ENCODE data around the gene SEMA7A. TPM values are rescaled to one million over a fixed set of nuclear protein-coding genes. Genes with fewer than 3 reads are reported as not detected.

Gene SEMA7A
- total RNA-seq, 6 experiments from 2014 or later, result 115 to 196 (median 129) TPM

DNA sequence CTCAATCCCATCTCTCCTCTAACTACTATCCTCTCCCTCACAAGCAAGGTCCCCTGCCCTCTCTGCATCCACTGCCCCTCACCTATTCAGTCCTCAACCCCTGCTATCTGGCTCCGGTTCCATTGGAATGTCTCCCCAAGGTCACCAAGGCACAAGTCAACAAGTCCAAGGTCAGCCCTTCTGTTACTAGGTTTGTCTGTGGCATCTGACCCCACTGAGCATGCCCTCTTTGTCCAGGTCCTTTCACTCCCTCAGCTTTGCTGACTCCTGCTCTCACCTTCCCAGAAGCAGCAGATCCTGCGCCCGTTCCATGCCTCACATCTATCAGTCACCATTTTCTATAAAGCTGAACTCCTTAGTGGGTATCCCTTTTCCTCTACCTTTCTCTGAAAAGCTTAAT, 8.3 kb upstream of the SEMA7A start:
- no peak for DNase-seq
- peaks cover 3% of the 10 kb centered on the region for H3K27me3 Mint-ChIP-seq (ENCODE audit: insufficient read depth)
- TF ChIP-seq, protein P1, sequence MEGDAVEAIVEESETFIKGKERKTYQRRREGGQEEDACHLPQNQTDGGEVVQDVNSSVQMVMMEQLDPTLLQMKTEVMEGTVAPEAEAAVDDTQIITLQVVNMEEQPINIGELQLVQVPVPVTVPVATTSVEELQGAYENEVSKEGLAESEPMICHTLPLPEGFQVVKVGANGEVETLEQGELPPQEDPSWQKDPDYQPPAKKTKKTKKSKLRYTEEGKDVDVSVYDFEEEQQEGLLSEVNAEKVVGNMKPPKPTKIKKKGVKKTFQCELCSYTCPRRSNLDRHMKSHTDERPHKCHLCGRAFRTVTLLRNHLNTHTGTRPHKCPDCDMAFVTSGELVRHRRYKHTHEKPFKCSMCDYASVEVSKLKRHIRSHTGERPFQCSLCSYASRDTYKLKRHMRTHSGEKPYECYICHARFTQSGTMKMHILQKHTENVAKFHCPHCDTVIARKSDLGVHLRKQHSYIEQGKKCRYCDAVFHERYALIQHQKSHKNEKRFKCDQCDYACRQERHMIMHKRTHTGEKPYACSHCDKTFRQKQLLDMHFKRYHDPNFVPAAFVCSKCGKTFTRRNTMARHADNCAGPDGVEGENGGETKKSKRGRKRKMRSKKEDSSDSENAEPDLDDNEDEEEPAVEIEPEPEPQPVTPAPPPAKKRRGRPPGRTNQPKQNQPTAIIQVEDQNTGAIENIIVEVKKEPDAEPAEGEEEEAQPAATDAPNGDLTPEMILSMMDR (IDR thresholded peaks at IDR 0.05), result no peak
- no peak overlapping the region for H3K4me3 Mint-ChIP-seq
- peaks cover 28% of the 10 kb centered on the region for H3K4me1 Mint-ChIP-seq (ENCODE audit: low read depth)
- H3K27ac Mint-ChIP-seq, result no peak overlapping the region
- 0 out of 2 replicates have a peak, but pooled peaks cover 5% of the 10 kb centered on the region for H3K36me3 Mint-ChIP-seq (ENCODE audit: low read depth)
- H3K9me3 Mint-ChIP-seq, result no peaks in the 10 kb centered on the region

DNA sequence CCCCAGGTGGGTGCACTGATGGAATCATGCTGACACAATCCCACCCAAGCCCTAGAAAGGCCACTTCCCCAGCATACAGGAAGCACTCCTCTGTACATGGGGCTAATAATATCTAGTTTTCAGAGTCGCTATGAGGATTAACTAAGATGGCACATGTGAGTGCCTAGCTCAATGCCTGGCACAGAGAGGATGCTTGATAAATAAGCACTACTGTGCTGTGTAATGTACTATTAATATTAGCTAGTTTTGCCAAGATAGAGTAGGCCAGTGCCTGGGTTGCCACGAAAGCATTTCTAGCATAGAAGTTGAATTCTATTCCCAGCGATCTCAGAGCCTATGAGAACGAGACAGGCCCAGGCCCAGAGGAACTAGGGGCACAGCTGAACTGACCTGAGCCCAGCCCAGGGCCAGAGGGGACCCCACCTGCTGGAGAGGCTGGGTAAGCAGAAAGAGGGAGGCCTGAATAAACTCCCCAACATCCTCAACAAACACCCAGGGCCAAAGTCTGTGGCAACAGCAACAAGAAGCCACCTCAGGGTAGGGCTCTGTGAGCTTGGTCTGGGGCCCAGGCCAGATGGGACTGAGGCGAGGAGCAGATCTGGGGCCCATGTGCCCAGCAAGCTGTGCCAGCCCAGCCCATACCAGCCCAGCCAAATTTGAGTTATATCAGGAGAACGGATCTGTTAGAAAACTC, 7.6 kb upstream of the SEMA7A start:
- peaks cover 3% of the 10 kb centered on the region; the same call in 1 of the 2 replicates for H3K27me3 Mint-ChIP-seq (ENCODE audit: insufficient read depth)
- no peaks in the 10 kb centered on the region for H3K36me3 Mint-ChIP-seq (ENCODE audit: low read depth)
- H3K4me3 Mint-ChIP-seq, result no peak overlapping the region
- DNase-seq, result no peak
- H3K4me1 Mint-ChIP-seq (ENCODE audit: low read depth), result peaks cover 28% of the 10 kb centered on the region
- H3K9me3 Mint-ChIP-seq, result no peaks in the 10 kb centered on the region
- TF ChIP-seq, protein P1 (IDR thresholded peaks at IDR 0.05), result peak; percentile 19
- H3K27ac Mint-ChIP-seq, result no peak overlapping the region

DNA sequence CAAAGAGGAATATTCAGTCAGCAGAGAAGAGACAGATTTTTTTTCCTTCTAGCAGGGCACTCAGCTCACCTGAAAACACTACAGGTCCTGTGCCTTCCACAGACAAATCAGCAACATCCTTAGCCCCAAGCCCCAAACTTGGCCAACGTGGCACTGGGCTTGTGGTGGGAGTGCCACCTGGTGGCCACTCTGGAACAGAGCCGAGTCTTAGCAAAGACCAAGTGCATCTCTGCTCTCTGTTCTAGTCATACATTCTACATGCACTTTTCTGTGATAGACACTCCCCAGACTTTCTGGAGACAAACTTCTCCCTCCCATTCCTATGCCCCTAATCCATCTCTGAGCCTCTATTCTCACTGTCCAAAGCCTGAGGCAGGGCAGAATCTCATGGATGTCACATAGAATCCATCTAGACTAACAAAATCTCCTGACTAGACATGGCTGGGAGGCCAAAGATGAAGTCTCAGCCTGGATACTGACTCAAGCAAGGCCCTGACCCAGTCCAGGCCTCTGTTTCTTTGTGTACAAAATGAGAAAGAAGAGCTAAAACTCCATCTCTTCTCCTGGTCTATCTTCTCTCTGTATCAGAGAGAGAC, 5.1 kb upstream of the SEMA7A start:
- H3K27ac Mint-ChIP-seq, result peak overlapping the region; percentile 58
- DNase-seq, result peak; percentile 64
- peaks cover 42% of the 10 kb centered on the region for H3K4me1 Mint-ChIP-seq (ENCODE audit: low read depth)
- no peaks in the 10 kb centered on the region for H3K9me3 Mint-ChIP-seq
- H3K36me3 Mint-ChIP-seq (ENCODE audit: low read depth), result no peaks in the 10 kb centered on the region
- TF ChIP-seq, protein P1 (IDR thresholded peaks at IDR 0.05), result peak; percentile 98
- H3K27me3 Mint-ChIP-seq (ENCODE audit: insufficient read depth), result peaks cover 3% of the 10 kb centered on the region; the same call in 1 of the 2 replicates
- H3K4me3 Mint-ChIP-seq, result no peak overlapping the region

DNA sequence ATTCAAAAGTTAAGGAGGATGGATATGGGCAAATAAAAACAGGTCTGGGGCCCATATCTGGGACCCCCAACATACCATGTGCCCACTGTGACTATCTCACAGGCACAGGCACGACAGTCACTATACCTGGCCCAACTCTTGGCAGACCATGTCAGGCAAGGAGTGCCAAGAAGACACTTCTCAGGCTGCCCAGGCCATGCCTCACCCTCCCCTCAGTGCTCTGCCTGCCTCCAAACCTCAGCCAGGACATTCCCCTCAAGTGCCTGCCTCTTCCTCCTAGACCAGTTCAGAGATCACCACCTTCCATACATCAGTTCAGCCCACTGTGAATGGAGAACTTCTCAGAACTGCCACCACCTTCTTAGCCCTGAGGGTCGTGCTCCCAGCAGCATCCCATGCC, 4.4 kb upstream of the SEMA7A start:
- H3K36me3 Mint-ChIP-seq (ENCODE audit: low read depth), result no peaks in the 10 kb centered on the region
- H3K4me3 Mint-ChIP-seq, result no peak overlapping the region
- H3K9me3 Mint-ChIP-seq, result no peaks in the 10 kb centered on the region
- H3K4me1 Mint-ChIP-seq (ENCODE audit: low read depth), result peaks cover 37% of the 10 kb centered on the region
- no peak for DNase-seq
- H3K27me3 Mint-ChIP-seq (ENCODE audit: insufficient read depth), result peaks cover 3% of the 10 kb centered on the region; the same call in 1 of the 2 replicates
- TF ChIP-seq, protein P1 (IDR thresholded peaks at IDR 0.05), result no peak
- H3K27ac Mint-ChIP-seq, result peak overlapping the region; percentile 58

DNA sequence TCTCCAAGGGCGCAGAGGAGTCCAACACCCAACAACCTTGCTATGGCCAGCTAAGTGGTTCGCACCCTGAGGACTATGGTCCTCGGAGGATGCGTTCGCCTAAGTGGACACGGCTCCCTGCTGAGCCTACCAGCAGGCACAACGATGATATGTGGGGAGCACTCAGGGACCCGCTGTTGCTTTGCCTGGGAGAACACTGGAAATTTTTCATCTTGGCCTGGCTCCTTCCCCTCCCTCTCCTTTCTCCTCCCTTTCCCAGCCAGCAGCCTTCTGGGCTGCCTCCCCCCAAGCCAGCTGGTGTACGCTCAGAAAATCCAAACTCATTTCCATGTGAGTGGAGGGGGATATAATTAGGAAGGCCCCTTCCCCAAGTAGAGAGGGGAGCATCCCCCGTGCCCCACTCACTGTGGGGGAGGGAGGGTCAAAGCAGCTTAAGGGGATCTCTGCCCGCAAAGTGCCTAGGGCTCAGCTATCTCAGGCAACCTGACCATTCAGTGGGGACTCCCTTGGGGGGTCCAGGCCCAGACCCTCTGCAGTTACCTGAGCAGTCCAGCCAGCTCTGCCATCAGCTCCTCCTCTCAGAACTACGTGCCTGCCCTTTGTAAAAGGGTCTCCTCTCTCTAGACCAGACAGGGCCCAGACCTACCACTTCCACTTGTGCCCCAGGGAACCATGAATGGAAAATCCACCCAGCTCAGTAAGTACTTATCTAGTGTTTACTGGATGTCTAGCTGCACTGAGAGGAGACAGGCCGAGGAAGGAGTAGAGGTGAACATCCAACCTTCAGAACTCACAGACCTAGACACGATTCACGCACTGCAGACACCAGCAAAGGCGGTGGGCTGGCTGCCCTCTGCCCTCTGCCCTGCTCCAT, 742 bp upstream of the SEMA7A start:
- TF ChIP-seq, protein P1 (IDR thresholded peaks at IDR 0.05), result no peak
- peaks cover 18% of the 10 kb centered on the region for H3K36me3 Mint-ChIP-seq (ENCODE audit: low read depth)
- peak overlapping the region; percentile 86 for H3K4me3 Mint-ChIP-seq
- no peak for DNase-seq
- H3K27me3 Mint-ChIP-seq (ENCODE audit: insufficient read depth), result peaks cover 2% of the 10 kb centered on the region
- H3K9me3 Mint-ChIP-seq, result no peaks in the 10 kb centered on the region
- H3K4me1 Mint-ChIP-seq (ENCODE audit: low read depth), result peaks cover 51% of the 10 kb centered on the region
- H3K27ac Mint-ChIP-seq, result peak overlapping the region; percentile 84

Measured in HFFc6 (cell line).